Coronary artery (tissue), 2 donors: Measurements from ENCODE around the gene ATP6V0D1.
A peak's percentile ranks its signal among the peaks of the same experiment; 100 is the strongest.
"Not testable (repeated sequence)": the region's sequence is repeated elsewhere in the genome, so short reads cannot be mapped to it uniquely, and the experiment has no call there.

Source experiments
- DNase-seq: peaks from one replicate; pipeline ENCODE4 v3.0.0-alpha.2; 2017; ENCODE audit warnings: low spot score
- H3K27ac ChIP-seq, 2 donors: fragments of 200-600 bp; sonication (generic); one replicate each; pipeline ENCODE4 v1.5.1; 2016 to 2019
- H3K4me3 ChIP-seq: fragments of 200-600 bp; sonication (generic); 2 replicates; pipeline ENCODE4 v1.5.1; 2016; ENCODE audit warnings: mild to moderate bottlenecking, moderate library complexity
- CTCF ChIP-seq: fragments of 200-600 bp; sonication (generic); IDR thresholded peaks from one replicate; pipeline ENCODE4 v1.5.1; 2019; ENCODE audit warnings: antibody characterized with exemption

The ATP6V0D1 gene

DNA sequence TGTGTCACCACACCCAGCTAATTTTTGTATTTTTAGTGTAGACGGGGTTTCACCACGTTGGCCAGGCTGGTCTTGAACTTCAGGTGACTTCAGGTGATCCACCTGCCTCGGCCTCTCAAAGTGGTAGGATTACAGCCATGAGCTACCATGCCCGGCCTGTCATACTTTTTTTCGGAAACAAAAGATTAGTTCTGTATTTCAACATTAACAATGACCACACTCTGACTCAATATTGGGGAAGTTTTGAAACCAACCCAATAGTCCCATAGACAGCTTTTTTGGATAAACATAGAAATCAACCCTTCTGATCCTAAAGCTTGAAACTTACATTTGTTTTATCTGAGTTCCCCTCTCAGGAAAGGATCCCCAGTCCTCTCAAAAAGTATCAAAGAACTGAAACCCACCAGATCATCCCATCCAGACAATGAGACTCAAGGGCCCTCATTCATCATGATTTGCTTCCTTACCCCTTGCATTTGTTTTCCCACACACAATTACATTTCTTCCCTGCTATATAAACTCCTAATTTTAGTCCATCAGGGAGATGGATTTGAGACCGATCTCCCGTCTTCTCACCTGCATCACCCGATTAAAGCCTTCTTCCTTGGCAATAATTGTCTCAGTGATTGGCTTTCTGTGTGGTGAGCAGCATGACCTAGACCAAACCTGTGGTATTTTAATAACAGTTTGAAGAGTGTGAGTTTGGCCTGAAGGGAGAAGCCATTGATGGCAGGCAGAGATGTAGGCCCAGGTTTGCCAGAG lies 9.6 kb upstream of the ATP6V0D1 start:
- H3K4me3 ChIP-seq: no peak overlapping the region
- no peak overlapping the region for H3K27ac ChIP-seq
- no peak for DNase-seq
- TF ChIP-seq CTCF: no peak

DNA sequence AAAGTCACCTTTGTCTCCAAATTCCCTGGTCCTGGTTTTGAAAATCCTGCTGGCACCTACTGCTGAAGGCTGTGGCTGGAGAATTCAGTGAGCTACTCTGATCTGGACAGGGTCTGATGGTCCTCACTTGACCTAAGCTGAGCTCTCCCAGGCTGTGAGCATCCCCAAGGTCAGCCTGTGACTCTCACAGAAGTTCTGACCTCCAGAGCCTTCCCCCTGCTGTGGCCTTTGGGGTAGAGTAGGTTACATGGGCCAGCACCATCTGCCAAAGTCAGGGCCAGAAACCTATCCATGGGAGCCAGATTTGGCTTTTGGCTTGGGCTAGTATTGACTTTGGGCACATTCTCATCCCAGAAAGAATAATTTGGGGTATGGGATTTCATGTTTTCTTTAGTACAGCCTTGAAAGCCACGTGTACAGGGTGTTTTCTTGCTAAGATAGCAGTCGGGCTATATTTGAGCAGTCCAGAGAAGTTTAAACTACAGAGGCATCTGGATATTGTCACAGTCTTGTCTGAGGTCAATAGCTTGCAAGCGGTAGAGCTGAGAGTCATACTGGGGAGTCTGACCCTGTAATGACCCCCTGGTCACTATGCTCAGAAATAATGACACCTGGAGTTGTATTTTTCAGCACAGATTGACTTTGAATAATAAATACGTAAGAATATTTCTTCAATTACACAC lies 8.6 kb upstream of the ATP6V0D1 start:
- TF ChIP-seq CTCF: no peak
- H3K4me3 ChIP-seq: no peak overlapping the region
- H3K27ac ChIP-seq: peak overlapping the region in 1 of 2 donors; percentile 45
- no peak for DNase-seq

- not testable (repeated sequence) for H3K27ac ChIP-seq, DNase-seq, H3K4me3 ChIP-seq
Observed at GRCh38 chr16:67487561-67487960, 6.6 kb upstream of the ATP6V0D1 start.

DNA sequence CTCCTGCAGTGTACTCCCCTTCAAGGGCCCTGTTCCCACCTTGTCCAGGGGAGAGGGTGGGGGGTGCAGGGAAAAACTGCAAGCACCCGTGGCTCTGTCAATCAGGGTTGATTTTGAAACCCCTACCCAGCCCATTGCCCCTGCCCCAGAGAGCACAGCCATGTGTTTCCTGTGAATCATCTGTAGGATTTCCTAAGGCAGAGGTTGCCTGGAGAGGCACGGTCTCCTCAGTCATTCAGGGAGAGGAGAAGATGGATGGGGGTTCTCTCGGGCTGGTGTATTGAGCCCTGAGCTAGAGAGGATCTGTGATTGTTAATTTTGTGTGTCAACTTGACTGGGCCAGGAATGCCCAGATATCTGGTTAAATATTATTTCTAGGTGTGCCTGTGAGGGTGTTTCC lies 5.8 kb upstream of the ATP6V0D1 start:
- Histone ChIP-seq H3K4me3 (no peak overlapping the region), H3K27ac (no peak overlapping the region)
- DNase-seq: no peak
- no peak for TF ChIP-seq CTCF

- no peak for TF ChIP-seq CTCF
- DNase-seq: no peak
- H3K27ac ChIP-seq: no peak overlapping the region
- no peak overlapping the region for H3K4me3 ChIP-seq
Observed at GRCh38 chr16:67483731-67484525, 3.0 kb upstream of the ATP6V0D1 start.

- peak within 1 kb of the TSS; percentile 89 for H3K4me3 ChIP-seq
- DNase-seq: no peak
- TF ChIP-seq CTCF: no peak
- peak within 1 kb of the TSS in 1 of 2 donors; percentile 58 for H3K27ac ChIP-seq
Observed at GRCh38 chr16:67483150-67483549, 2.2 kb upstream of the ATP6V0D1 start, which contains the start of gene AGRP. TSS of gene AGRP (minus strand) at chr16:67483547. CDS start at chr16:67483398, 149 bp downstream.

DNA sequence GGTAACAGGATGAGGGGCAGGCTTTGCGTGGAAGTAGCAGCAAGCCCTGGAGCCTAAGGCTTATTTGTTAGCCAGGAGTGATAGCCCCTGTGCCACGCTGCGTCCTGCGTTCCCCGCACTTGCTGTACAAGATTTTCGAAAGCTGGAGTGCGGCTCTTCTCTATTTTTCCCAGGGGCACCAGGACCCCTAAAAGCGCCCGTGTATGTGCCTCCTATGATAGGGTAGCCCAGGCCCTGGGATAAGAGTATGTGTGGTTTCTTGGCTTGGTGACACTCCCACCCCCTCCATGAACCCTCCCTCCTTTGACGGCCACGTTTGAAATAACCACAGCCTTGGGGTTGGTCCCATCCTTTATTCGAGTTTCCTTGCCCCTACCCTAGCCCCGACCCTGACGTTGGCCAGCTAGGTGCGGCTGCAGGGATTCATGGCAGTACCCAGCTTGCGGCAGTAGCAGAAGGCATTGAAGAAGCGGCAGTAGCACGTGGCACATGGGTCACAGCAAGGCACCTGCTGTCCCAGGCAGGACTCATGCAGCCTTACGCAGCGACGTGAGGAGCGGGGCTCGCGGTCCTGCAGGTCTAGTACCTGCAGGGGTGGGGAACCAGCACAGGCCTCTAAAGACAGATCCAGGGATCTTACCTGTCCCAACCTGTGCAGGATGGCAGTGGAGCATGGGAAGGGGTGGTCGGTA lies 1.4 kb upstream of the ATP6V0D1 start:
- Histone ChIP-seq H3K4me3 (peak overlapping the region; percentile 89), H3K27ac (peak overlapping the region in 1 of 2 donors; percentile 58)
- no peak for TF ChIP-seq CTCF
- no peak for DNase-seq
